Panc1 (cell line): ENCODE data around the gene SLC7A6. TPM values are rescaled to one million over a fixed set of nuclear protein-coding genes. Genes with fewer than 3 reads are reported as not detected.

Source experiments
- ATAC-seq: fragments of 200-7000 bp; cut with Tn5 transposase; 2 replicates; pipeline ENCODE4 v1.9.1; 2020; ENCODE audit warnings: mild to moderate bottlenecking, moderate library complexity
- BruUV-seq: library from RNA; stranded (reverse); fragments of 400-500 nt; replicated peaks from 2 replicates; lab custom pipeline; 2021; lab: Mats Ljungman, UMichigan
- CTCF ChIA-PET: fragments of 300-600 bp; sonication (Branson Sonifier 250); formaldehyde crosslinking; loops from one replicate; lab custom pipeline; 2022; ENCODE audit warnings: antibody characterized with exemption; lab: Charles Lee
- POLR2A ChIA-PET: fragments of 300-600 bp; sonication (Branson Sonifier 250); formaldehyde crosslinking; loops from one replicate; lab custom pipeline; 2022; ENCODE audit warnings: antibody characterized with exemption; lab: Charles Lee
- DNase-seq: peaks from one replicate; pipeline ENCODE4 v3.0.0-alpha.2; 2010; ENCODE audit warnings: low read depth, low spot score
- H3K27ac ChIP-seq: 2 replicates; pipeline ENCODE4 v1.5.1; 2011; ENCODE audit warnings: mild to moderate bottlenecking, low read length, inconsistent platforms
- H3K27me3 ChIP-seq: fragments of 200-500 bp; sonication (Bioruptor generic); 2 replicates; pipeline ENCODE4 v1.6.0; 2014; ENCODE audit warnings: low read length, inconsistent platforms; ENCODE audit not compliant: control insufficient read depth, insufficient read depth
- H3K36me3 ChIP-seq: fragments of 200-500 bp; sonication (Bioruptor generic); 2 replicates; pipeline ENCODE4 v1.5.1; 2014; ENCODE audit warnings: inconsistent platforms, mild to moderate bottlenecking, low read length, moderate library complexity; ENCODE audit not compliant: control insufficient read depth, insufficient read depth
- H3K4me1 ChIP-seq: 2 replicates; pipeline ENCODE4 v1.5.1; 2011; ENCODE audit warnings: inconsistent platforms, mild to moderate bottlenecking, low read length, moderate library complexity; ENCODE audit not compliant: control insufficient read depth, insufficient read depth
- H3K4me3 ChIP-seq, 2 experiments: 2 replicates each; pipeline ENCODE4 v1.5.1; 2011 to 2012; ENCODE audit warnings: low read depth in 2 of 2, low read length in 2 of 2, mild to moderate bottlenecking in 2 of 2, inconsistent platforms in 1 of 2, moderate library complexity in 1 of 2
- H3K9me3 ChIP-seq: fragments of 200-500 bp; sonication (Bioruptor generic); 2 replicates; pipeline ENCODE4 v1.5.1; 2014; ENCODE audit warnings: low read depth, mild to moderate bottlenecking, inconsistent platforms, low read length, moderate library complexity; ENCODE audit not compliant: control insufficient read depth, insufficient read depth
- CTCF ChIP-seq: fragments of 450-650 bp; IDR thresholded peaks from 2 replicates; pipeline ENCODE4 v1.5.1; 2017; ENCODE audit warnings: mild to moderate bottlenecking
- POLR2AphosphoS5 ChIP-seq: IDR thresholded peaks from 2 replicates; pipeline ENCODE4 v1.6.1; 2012; ENCODE audit warnings: mild to moderate bottlenecking, low read depth, low read length, moderate library complexity
- REST ChIP-seq, 2 experiments: IDR thresholded peaks; 2 replicates each; pipeline ENCODE4 v1.6.1; 2011 to 2012; ENCODE audit warnings: low read depth in 2 of 2, control low read depth in 1 of 2, low read length in 1 of 2, mild to moderate bottlenecking in 1 of 2, moderate library complexity in 1 of 2; ENCODE audit not compliant: insufficient read depth in 1 of 2
- SIN3A ChIP-seq: IDR thresholded peaks from 2 replicates; pipeline ENCODE4 v1.6.1; 2012; ENCODE audit warnings: low read depth, mild to moderate bottlenecking, low read length, moderate library complexity, borderline replicate concordance; ENCODE audit not compliant: insufficient read depth
- TCF7L2 ChIP-seq: IDR thresholded peaks from 2 replicates; pipeline ENCODE4 v1.6.1; 2011; ENCODE audit warnings: mild to moderate bottlenecking, low read depth, low read length, inconsistent platforms
- in situ Hi-C: cut with HindIII; loops from 2 replicates; pipeline ENCODE4 v1.10.0; 2016; ENCODE audit warnings: low sequenced_read_pairs, low pct_unique_long_range_greater_than_20kb
- intact Hi-C: fragments of 100-400 bp; cut with micrococcal nuclease; formaldehyde crosslinking; loops from one replicate; pipeline ENCODE4 v1.10.0; 2022; ENCODE audit not compliant: unreplicated experiment
- total RNA-seq: library from RNA; stranded (reverse); gene quantifications from one replicate; pipeline ENCODE4 v1.2.1, GENCODE V29; 2021; ENCODE audit not compliant: unreplicated experiment

The SLC7A6 gene
- total RNA-seq, 1 experiment from 2014 or later, result 58.9 TPM

GRCh38 chr16:68332411-68333121 is 68.2 kb downstream of the SLC7A6 start:
- POLR2A ChIA-PET, result no interaction called here
- CTCF ChIA-PET, result no interaction called here
- intact Hi-C loops, result no loop called here
- Histone ChIP-seq H3K36me3 (no peaks in the 10 kb centered on the region; the same call in none of the 2 replicates), H3K27me3 (no peaks in the 10 kb centered on the region), H3K27ac (no peak overlapping the region), H3K9me3 (no peaks in the 10 kb centered on the region), H3K4me3 (no peak overlapping the region), H3K4me1 (peaks cover 8% of the 10 kb centered on the region)
- ATAC-seq, result no peak
- in situ Hi-C loops, result no loop called here
- TF ChIP-seq CTCF (no peak), REST (IDR thresholded peaks at IDR 0.05; ENCODE audit: insufficient read depth in 1 of 2, low read depth in 2 of 2, low read length in 1 of 2) (no peak), TCF7L2 (no peak)
- no peak for DNase-seq
- no TSS peak for BruUV-seq

GRCh38 chr16:68335175-68335574 is 70.8 kb downstream of the SLC7A6 start:
- TF ChIP-seq POLR2AphosphoS5 (no peak), TCF7L2 (no peak), CTCF (no peak), SIN3A (no peak), REST (IDR thresholded peaks at IDR 0.05; ENCODE audit: insufficient read depth in 1 of 2, low read depth in 2 of 2, low read length in 1 of 2) (no peak)
- BruUV-seq, result no TSS peak
- POLR2A ChIA-PET, result no interaction called here
- CTCF ChIA-PET, result no interaction called here
- no peak overlapping the region for H3K4me3 ChIP-seq
- intact Hi-C loops, result no loop called here
- H3K27ac ChIP-seq, result no peak overlapping the region
- ATAC-seq (no peak), DNase-seq (no peak)
- no peaks in the 10 kb centered on the region for H3K9me3 ChIP-seq
- H3K27me3 ChIP-seq, result no peaks in the 10 kb centered on the region
- no peaks in the 10 kb centered on the region for H3K4me1 ChIP-seq
- peaks cover 4% of the 10 kb centered on the region for H3K36me3 ChIP-seq
- in situ Hi-C loops, result no loop called here
